Adipose tissue (tissue), 3 donors: ENCODE results near the gene ARID5B. TPM values are rescaled to one million over a fixed set of nuclear protein-coding genes. Genes with fewer than 3 reads are reported as not detected.
A peak's percentile ranks its signal among the peaks of the same experiment; 100 is the strongest.

ENCODE experiments used
- H3K27ac ChIP-seq: one replicate; pipeline ENCODE4 v1.5.1; 2013; ENCODE audit warnings: low read depth, low read length
- WGBS, 3 donors: extraction: QIAGEN DNeasy Blood & Tissue Kit; methylation state at CpG; one replicate each; pipeline ENCODE4 v1.1.7; 2013; 5-methylcytosine and 5-hydroxymethylcytosine counted together
- polyA plus RNA-seq, 3 donors: library from polyadenylated mRNA; stranded (reverse); fragments of 200-250 nt; gene quantifications; one replicate each; pipeline ENCODE4 v1.2.3, GENCODE V29; 2013
- donor health status: healthy with polysubstance abuse.
- donor health status: Bipolar disorder and iron deficiency.
- donor health status: healthy.

ARID5B gene
- polyA plus RNA-seq, 3 donors = 3.3 to 59.6 (median 36.6) TPM

DNA sequence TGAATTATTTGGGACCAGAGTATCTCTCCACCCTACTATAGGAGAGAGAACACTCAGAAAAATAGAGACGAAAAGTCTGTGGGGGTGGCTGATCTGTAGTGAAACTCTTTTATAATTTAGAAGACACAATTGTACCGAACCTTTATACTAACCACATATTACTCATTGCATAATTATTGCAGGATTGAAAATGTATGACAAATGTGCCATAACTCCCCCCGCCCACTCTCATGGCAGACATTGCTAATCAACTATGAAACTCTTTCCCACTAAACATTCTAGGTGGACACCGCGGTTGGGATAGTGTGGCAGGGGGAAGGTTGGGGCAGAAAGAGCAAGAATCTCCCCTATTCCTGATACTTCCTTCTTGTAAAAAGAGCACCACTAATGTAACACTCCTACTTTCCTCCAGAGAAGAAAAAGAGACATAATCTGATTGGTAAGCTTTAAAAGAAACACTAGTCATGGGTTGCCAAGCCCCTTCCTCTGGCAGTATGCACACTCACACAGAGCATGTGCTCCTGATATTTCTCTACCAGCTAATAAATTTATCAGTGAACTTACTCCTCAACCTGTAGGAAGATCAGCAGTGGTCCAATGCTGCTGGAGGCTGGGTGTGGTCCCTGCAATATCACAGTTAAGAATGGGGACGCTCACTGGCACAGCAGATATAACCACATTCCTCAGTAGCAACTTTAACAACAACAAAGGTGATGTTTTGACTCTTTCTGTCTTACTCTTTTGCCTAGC is 18.7 kb upstream of the ARID5B start:
- H3K27ac ChIP-seq = no peak overlapping the region
- 88 to 97% (median 89%) methylated on average over 6 of the region's 6 CpGs for WGBS, 3 donors

DNA sequence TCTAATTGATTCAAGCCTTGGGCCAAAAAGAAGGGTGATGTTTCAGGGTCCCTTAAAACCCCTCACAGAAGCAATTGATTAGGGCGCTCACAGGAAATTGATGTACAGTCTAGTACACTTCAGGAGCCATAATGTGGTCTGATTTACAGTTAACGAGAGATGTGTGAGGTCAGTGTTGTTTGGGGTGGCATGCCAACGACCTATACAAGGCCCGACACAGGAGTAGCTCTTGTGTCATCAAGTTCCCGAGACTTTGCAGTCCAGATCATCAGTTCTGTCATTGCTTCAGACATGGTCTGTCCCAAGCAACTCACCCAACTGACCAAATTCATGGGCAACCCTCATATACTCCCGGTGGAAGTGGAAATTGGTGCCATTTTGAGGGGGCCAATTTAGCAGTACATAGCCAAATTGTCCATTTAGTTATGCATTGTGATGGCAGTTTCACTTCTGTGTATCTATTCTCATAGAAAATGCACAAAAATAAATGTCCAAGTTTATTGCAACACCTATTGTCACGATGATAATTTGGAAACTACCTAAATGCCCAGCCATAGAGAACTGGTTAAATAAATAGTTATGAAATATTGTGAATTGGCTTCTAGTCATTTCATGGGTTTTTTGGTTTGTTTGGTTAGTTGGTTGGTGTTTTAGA is 18.0 kb upstream of the ARID5B start:
- 89 to 95% (median 95%) methylated on average over 7 of the region's 7 CpGs for WGBS, 3 donors
- H3K27ac ChIP-seq = no peak overlapping the region

DNA sequence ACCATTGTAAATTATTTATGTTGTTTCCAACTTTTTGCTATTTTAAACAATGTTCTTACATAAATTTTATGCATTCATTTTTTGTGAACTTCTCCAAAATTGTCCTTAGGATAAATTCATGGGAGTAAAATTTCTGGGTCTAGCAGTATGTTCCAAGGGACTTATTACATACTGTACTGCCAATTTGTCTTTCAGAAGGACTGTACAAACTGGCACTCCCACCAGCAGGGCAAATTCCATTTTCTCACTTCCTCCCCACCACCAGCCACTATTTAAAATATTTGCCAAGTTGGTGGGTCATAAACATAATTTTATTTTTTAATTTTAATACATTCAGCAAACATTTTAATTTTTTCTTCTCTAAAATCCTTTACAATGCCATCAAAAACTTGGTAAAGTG is 13.7 kb upstream of the ARID5B start:
- H3K27ac ChIP-seq = no peak overlapping the region

DNA sequence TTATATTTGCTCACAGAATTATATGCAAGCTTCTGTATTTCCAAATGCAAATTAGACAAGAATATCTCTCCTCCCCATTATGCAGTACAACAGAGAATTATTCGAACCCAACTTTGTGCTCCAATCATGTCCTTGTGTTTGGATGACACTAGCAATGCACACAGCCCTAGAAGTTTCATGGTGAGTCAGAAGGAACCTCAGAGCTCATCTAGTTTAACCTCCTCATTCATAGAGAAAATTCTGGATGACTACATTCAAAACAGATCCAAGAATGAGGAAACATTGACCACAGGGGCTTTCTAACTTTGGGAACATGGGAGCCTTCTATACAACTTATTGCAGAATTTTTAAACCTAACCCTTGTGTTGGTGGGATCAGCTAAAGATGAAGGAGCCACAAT is 12.8 kb upstream of the ARID5B start:
- WGBS, 3 donors = 69 to 94% (median 85%) methylated on average over 1 of the region's 1 CpG

DNA sequence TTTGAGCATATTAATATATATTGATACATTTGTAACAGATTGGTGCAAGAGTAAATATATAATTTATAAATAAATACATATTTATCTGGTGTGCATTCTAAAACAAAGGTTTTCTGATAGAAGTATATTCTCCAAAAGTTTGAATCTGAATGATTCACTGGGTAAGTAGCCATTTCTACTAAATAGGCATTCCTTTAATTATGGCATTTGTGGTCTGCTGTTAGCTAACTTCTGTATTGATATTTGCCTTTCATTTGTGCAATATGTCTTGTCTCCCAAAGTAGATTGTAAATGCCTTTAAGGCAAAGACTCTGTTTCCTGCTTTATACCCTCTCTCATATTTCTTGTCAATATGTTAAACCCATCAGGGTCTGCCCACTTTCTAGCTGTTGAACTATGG is 11.1 kb upstream of the ARID5B start:
- no peak overlapping the region for H3K27ac ChIP-seq

More for the DNA sequence above, 12.8 kb upstream of the ARID5B start:
- H3K27ac ChIP-seq = no peak overlapping the region

DNA sequence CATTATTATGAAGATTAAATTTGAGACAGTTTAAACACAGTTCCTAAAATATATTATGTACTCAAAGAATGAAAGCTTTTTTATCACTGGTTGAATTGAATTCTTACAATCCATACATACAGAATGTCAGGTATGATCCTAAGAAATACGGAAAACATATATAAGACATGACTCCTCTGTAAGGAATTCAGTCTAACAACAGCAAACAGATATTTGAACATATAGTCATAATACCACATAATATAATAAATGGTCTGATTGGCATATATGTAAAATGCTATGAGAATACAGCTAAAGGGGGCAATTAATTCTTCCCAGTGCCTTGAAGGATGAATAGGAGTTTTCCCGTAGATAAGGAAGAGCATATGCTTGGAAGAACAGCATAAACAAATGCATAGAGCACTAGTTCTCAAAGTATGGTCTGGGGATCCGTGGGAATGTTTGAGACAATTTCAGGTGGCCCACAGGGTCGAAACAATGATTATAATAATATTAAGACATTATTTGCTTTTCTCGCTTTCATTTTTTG is 10.6 kb upstream of the ARID5B start:
- H3K27ac ChIP-seq = no peak overlapping the region
- WGBS, 3 donors = 73 to 93% (median 88%) methylated on average over 5 of the region's 5 CpGs

DNA sequence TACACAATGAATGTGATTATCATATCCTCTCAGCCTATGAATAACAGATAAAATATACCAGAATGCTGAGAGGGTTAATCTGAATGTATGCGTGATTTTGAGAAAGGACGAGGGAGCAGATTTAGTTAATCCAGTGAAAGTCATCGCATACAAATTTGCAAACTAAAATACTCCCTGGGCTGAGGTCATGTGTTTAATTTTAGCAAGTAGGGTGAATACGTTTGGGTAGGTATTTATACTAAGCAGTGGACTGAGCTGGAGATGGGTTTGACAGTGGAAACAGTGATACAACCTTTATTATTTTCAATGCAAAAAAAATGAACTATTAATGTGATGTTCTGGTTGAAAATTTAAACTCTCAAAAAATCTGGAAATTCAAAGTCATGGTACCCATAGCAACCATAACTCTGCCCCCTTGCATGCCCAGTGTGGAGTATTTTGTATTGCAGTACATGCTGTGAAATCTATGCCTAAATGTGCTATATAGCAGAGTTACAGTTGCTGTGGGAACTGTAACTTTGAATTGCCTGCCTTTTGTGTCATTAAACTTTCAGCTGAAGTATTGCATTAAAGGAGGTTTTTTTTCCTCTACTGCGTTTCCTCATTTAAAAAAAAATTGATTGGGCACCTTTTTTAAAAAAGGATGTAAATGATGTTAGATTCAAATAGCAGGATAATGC is 9.5 kb upstream of the ARID5B start:
- WGBS, 3 donors = 72 to 85% (median 79%) methylated on average over 5 of the region's 5 CpGs

DNA sequence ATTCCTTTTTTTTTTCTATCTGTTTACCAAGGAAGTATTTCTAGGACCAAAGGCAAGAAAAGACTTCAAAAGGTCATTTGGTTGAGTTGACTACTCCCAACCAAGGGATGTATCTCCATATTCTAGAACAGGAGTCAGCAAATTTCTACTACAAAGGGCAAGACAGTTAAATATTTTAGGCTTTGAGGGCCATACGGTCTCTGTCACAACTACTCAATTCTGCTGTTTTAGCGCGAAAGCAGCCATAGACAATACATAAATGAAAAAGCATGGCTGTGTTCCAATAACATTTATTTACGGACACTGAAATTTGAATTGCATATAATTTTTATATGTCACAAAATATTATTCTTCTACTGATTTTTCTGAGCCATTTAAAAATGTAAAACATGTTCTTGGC is 8.5 kb upstream of the ARID5B start:
- no peak overlapping the region for H3K27ac ChIP-seq
- 93 to 96% (median 95%) methylated on average over 4 of the region's 4 CpGs for WGBS, 3 donors

More for the DNA sequence above, 9.5 kb upstream of the ARID5B start:
- no peak overlapping the region for H3K27ac ChIP-seq

DNA sequence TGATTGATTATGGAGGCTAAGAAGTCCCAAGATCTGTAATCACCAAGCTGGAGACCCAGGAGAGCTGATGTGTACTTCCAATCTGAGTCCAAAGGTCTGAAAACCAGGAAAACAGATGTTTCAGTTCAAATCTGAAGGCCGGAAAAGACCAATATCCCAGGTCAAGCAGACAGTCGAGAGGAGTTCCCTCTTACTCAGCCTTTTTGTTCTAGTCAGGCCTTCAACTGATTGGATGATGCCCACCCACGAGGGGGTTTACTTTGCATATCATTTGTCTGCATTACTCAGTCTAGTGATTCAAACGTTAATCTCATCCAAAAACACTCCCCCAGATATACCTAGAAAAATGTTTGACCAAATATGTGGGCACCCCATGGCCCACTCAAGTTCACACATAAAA is 7.4 kb upstream of the ARID5B start:
- 50 to 79% (median 64%) methylated on average over 4 of the region's 4 CpGs for WGBS, 3 donors

DNA sequence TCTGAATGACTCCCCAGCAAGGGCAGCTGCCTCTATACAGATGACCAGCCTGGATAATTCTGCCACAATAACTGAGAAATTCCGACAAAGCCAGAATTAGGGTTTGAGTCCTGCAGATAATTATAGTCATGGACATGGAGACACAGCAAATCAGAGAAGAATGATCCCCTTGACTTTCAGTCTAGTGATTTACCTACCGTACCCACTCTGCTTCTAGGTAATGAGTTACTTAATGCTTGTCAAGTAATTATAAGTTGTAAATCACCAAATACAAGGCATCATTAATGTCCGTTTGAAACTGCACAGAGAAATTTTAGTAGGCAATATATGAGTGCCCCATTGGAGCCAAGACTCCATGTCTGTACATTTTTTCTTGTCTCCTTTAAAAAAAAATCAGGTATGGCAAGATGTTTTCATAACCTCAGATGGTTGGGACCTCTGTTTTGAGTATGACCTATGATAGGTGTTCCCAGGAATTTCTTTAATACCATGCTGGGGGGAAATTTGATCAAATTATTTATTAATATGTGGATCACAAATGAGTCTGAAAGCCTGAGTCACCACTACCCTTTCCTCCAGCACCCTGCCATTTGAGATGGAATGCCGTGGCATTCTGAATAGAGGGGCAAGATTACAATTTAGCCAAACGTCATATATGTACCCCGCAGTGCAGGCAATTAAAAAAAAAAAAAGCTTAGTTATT is 5.5 kb upstream of the ARID5B start:
- H3K27ac ChIP-seq = no peak overlapping the region
- WGBS, 3 donors = 79 to 95% (median 90%) methylated on average over 6 of the region's 6 CpGs

More for the DNA sequence above, 7.4 kb upstream of the ARID5B start:
- H3K27ac ChIP-seq = no peak overlapping the region

DNA sequence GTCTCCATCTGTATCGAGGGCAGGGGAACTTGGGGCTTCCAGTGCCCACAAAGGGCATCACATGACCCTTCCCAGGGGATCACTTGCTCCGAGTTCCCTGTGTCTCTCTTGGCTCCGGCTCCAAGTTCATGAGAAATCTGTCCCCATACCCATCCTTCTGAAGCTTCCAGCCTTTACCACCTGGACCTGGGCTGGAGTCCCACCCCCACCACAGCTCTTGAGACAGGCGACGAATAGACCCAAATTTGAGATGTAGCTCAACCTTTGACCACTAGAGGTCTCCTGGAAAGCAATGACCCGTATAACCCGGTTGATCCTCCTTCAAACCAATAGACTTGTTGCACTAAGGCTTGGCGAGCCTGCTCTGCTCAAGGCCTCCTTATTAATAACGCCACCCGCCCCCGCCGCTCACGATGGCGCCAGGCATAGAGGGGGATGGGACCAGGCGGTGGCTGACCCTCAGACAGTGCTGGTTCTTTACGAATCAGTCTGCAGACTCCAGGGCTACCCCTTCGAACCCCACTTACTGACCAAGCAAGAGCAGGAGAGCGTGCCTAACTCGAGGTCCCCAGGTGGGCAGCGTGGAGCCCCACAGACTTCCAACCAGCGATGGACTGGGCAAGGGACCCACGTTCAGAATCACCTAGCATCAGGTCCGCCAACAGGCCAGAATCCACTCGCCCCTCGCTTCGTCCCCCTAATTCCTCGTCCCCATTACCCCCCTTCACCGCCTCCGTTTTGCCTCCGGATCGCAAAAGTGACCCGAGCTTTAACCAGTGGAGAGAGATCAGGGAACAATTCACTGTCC is 4.4 kb upstream of the ARID5B start:
- H3K27ac ChIP-seq = no peak overlapping the region
- 12 to 31% (median 23%) methylated on average over 32 of the region's 32 CpGs for WGBS, 3 donors

DNA sequence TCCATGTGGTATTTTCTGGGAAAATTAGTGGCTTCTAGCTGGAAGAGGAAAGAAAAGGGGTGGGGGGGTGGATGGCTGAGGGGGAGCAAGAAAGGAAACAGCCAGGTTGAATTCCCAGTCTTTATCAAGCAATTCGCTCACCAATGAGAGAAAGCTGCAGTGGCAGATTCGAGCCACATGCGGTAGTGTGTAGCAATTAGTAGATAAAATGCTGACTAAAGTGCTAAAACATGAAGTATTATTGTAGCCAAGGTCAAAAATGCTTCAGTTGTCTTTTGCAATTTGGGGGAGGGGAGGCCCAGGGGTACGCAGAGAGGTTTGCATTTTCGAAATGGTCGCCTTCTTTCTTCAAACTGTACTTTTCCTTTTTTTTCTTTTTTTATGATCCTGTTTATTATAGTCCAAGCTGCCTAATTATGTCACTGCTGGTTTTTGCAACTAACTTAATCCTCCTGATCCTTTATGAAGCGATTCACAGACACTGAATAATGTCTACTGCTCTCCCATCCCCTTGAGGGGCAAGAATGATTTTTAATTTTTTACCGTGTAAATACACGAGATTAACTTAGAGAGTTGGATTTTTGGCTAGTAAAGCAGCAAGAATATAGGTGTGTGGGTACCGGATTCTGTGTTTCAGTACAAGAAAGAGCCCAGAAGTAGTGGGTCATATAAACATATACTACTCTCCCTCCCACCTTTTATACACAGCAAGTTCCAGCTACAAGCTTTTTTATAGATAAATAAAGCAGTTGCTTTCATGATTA is 3.6 kb upstream of the ARID5B start:
- WGBS, 3 donors = 19 to 44% (median 34%) methylated on average over 10 of the region's 10 CpGs
- H3K27ac ChIP-seq = no peak overlapping the region

DNA sequence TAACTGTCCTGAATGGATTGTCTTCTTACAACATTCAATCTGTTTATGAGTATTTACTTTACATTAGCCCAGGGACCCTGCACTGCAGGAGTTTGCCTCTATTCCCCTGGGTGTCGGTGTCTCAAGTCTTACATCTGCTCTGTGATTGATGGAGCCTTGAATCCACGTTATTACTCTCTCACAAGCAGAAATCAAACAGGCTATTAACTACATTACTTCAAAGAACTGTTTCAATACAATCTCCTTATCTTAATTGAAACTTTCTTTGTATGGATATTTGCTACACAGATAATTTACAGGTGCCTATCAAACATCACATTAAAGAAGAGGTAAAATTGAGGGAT is 3.1 kb upstream of the ARID5B start:
- WGBS, 3 donors = 26 to 62% (median 57%) methylated on average over 2 of the region's 2 CpGs
- H3K27ac ChIP-seq = no peak overlapping the region

DNA sequence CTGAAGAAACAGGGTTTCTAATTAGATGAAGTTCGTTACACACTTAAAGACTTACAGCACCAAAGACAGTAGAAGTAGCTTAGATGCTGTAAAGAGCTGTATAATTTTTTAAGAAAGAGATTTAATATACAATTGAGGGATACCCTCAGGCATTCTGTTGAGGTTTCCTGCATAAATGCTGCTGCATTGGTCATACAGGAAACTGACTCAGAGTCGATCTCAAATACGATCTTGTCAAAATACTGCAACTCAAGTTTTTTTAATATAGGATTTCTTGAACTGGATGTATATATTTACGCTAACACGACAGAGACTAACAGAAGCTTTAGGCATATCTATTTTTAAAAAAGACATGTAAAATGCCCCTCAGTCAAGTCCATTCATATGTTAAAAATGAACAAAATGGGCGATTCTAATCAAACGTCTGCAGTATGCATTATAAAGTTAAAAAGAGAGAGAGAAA is 2.4 kb upstream of the ARID5B start:
- no peak overlapping the region for H3K27ac ChIP-seq
- 39 to 70% (median 42%) methylated on average over 7 of the region's 7 CpGs for WGBS, 3 donors

DNA sequence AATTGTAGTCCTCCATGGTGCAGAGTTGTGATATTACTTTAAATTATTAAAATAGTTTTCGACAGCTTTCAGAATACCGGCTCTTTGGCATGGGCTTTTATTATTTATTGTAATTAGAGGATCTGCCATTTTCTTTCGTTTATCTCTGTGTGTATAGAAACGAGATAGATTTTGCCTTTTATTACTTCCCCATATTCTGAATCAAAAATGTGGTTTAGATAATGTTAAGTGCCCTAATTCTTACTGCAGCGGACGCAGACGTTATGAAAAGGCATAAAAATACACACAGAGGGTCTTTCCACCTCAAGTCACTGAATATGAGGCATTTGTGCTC is 1.9 kb upstream of the ARID5B start:
- 14 to 42% (median 17%) methylated on average over 7 of the region's 7 CpGs for WGBS, 3 donors
- no peak overlapping the region for H3K27ac ChIP-seq

DNA sequence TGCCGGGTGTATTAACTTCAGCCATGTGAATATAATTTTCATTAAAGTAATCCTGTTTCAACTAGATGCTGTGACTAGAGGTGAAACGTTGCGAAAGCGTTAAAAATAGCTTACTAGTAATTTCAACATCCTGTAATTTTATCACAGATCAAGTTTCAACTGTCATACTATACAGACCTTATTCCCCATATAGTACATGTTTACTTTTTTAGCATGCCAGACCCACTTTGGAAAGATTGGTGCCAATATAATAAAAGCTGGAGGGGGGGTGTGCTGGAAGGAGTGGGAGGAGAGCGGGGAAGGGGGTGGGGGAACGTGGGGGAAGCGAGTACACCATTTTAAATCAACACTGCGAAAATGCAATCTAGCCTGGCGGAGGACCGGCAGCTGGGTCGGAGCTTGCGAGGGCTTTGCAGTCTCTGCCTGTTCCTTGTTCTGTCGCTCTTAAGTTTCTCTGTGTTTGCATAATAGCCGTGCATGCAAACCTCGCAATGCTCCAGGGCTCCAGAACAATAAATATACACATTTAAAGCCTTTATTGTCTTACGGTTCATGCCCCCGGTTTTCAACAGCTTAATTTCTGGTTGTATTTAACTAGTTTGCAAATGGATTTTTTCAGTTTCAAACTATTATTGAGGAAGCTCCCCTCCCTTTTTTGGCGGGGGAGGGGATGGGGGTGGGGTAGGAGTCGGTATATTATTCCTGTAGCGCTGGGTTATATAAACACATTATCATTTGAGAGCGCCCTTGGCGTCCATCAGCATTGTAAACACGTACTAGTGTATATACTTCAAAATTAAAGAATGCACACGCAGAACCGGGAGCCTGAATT is 1.3 kb upstream of the ARID5B start:
- 0 to 1% (median 0%) methylated on average over 25 of the region's 25 CpGs for WGBS, 3 donors
- peak overlapping the region; percentile 61 for H3K27ac ChIP-seq
